Measurements from ENCODE around the gene ZDHHC12. TPM values are rescaled to one million over a fixed set of nuclear protein-coding genes. Genes with fewer than 3 reads are reported as not detected.

ZDHHC12 gene
- total RNA-seq, 1 experiment from 2014 or later = 57.6 TPM

DNA sequence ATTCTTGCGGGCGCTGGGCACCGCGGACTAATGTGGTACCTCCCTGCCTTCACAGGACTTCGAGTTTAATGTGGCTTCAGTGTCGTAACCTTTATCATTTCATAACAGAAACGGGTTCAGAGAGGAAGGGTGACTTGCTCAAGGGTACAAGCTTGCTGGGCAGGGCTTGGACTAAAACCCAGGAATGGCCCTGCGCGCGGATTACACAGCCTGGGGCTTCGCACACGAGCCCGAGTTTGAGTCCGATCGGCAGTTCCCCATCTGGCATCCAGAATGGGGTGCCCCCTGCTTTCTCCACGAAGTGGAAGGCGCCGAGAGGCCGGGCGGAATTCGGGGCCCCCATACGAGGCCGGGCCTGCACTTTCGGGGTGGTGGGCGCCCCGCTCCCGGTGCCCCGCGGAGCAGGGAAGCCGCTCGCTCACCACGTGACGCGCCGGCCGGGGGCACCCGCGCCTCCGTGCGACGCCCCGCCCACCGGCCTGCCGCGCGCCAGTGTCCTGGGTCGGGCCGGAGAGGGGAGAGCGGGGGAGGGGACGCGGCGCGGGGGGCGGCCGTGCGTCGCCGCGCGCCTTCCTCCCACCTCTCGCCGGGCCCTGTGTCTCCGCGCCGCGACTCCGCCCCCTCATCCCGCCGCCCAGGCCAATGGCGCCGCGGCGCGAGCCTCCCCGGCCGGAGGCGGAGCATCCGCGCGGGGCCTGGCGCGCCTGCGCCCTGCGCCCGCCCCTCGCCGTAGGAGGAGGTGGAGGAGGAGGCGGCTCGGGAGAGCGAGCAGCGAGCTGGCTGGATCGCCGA, 35.2 kb downstream of the ZDHHC12 start, which contains the start of gene SET (continued):
- no peak for TF ChIP-seq REST (IDR thresholded peaks at IDR 0.05; ENCODE audit: low read depth)

GRCh38 chr9:128687453-128687852, 36.5 kb downstream of the ZDHHC12 start:
- no peak overlapping the region for H3K4me3 ChIP-seq (replicated peaks in 1 of 2; ENCODE audit: low read depth in 1 of 2, low read length in 2 of 2)
- ATAC-seq = no peak
- TF ChIP-seq SRF (IDR thresholded peaks at IDR 0.05; ENCODE audit: low read depth) (no peak), MAX (IDR thresholded peaks at IDR 0.05) (no peak), CTCF (IDR thresholded peaks at IDR 0.05 in 2 of 3, conservative IDR thresholded peaks at IDR 0.05 in 1 of 3; ENCODE audit: borderline replicate concordance in 1 of 3, insufficient read depth in 1 of 3, low read depth in 2 of 3, low read length in 2 of 3) (no peak), ZNF274 (IDR thresholded peaks at IDR 0.05; ENCODE audit: low read depth, low read length) (no peak), TCF7L2 (IDR thresholded peaks at IDR 0.05; ENCODE audit: borderline replicate concordance, extremely low read depth, insufficient read depth, insufficient read length) (no peak)
- TF ChIP-seq, protein P1, sequence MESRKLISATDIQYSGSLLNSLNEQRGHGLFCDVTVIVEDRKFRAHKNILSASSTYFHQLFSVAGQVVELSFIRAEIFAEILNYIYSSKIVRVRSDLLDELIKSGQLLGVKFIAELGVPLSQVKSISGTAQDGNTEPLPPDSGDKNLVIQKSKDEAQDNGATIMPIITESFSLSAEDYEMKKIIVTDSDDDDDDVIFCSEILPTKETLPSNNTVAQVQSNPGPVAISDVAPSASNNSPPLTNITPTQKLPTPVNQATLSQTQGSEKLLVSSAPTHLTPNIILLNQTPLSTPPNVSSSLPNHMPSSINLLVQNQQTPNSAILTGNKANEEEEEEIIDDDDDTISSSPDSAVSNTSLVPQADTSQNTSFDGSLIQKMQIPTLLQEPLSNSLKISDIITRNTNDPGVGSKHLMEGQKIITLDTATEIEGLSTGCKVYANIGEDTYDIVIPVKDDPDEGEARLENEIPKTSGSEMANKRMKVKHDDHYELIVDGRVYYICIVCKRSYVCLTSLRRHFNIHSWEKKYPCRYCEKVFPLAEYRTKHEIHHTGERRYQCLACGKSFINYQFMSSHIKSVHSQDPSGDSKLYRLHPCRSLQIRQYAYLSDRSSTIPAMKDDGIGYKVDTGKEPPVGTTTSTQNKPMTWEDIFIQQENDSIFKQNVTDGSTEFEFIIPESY (IDR thresholded peaks at IDR 0.05; ENCODE audit: extremely low read depth, insufficient replicate concordance, low read length) = no peak
- CTCF ChIA-PET = interaction anchor here (1.8 kb wide), 1 partner anchor 15 kb away, joined by 6 read pairs; the partner anchor contains the start of gene PKN3
- peaks cover 31 to 52% of the 10 kb centered on the region in 2 experiments for H3K4me1 ChIP-seq (ENCODE audit: control insufficient read depth in 1 of 2, insufficient read depth in 2 of 2, low read length in 2 of 2)
- POLR2A ChIA-PET = interaction anchor here (0.6 kb wide), 1 partner anchor 24 kb away, joined by 5 read pairs; no protein-coding TSS in a partner anchor
- H3K27ac ChIP-seq (ENCODE audit: low read depth, low read length) = 0 out of 2 replicates have a peak overlapping the region, but pooled peaks have one; percentile 86
- peaks cover 20% of the 10 kb centered on the region; the same call in 1 of the 2 replicates for H4K20me1 ChIP-seq (ENCODE audit: insufficient read depth)
- DNase-seq (ENCODE audit: low read depth, low spot score) = no peak
- no peaks in the 10 kb centered on the region for H3K9me2 ChIP-seq (ENCODE audit: insufficient read depth)
- H3K9ac ChIP-seq (ENCODE audit: low read length) = no peak overlapping the region
- RAD21 ChIA-PET (ENCODE audit: low non-redundant PET in 1 of 2, low total read pairs in 2 of 2, uncharacterized antibody in 2 of 2, unreplicated experiment in 2 of 2) = no interaction called here
- peaks cover 17 to 23% of the 10 kb centered on the region in 2 experiments; a peak in 3 of 4 replicates for H3K36me3 ChIP-seq (ENCODE audit: control insufficient read depth in 1 of 2, insufficient read depth in 2 of 2, low read length in 2 of 2)
- H3K9me3 ChIP-seq (ENCODE audit: control insufficient read depth in 1 of 2, insufficient read depth in 1 of 2, low read depth in 1 of 2, low read length in 2 of 2) = no peaks in the 10 kb centered on the region
- peaks cover 71% of the 10 kb centered on the region for H3K79me2 ChIP-seq (ENCODE audit: insufficient read depth, low read length)
- no TSS peak for BruUV-seq (replicated peaks)
- no peak overlapping the region for H2AFZ ChIP-seq (ENCODE audit: low read depth, low read length, poor library complexity, severe bottlenecking)
- intact Hi-C loops (cut with micrococcal nuclease) = no loop called here
- H3K27me3 ChIP-seq (ENCODE audit: insufficient read depth, low read length) = no peaks in the 10 kb centered on the region
- H3K4me2 ChIP-seq (ENCODE audit: low read length) = 0 out of 2 replicates have a peak overlapping the region, but pooled peaks have one; percentile 90

All from HCT116 (cell line).